HepG2 (cell line): Measurements from ENCODE around the gene TBC1D20. TPM values are rescaled to one million over a fixed set of nuclear protein-coding genes. Genes with fewer than 3 reads are reported as not detected.

Experiments used
- ARHGAP35 ChIP-seq: sonication (generic); formaldehyde crosslinking; IDR thresholded peaks from 2 replicates; pipeline ENCODE4 v1.9.0; 2022; ENCODE audit warnings: mild to moderate bottlenecking, inconsistent platforms, moderate library complexity, missing genetic modification reagents, borderline replicate concordance
- ATF3 ChIP-seq: sonication (generic); formaldehyde crosslinking; IDR thresholded peaks from 2 replicates; pipeline ENCODE4 v1.4.0; 2020; ENCODE audit warnings: missing genetic modification reagents
- HDAC1 ChIP-seq: sonication (generic); formaldehyde crosslinking; IDR thresholded peaks from 2 replicates; pipeline ENCODE4 v1.5.1; 2020; ENCODE audit warnings: mild to moderate bottlenecking, missing genetic modification reagents
- HDAC6 ChIP-seq: fragments of 200-600 bp; sonication (generic); IDR thresholded peaks from 2 replicates; pipeline ENCODE4 v1.7.0; 2017; ENCODE audit warnings: mild to moderate bottlenecking, antibody characterized with exemption, low read length, low read depth
- IRF1 ChIP-seq: sonication (generic); formaldehyde crosslinking; IDR thresholded peaks from 2 replicates; pipeline ENCODE4 v1.4.0; 2020; ENCODE audit warnings: low read depth, mild to moderate bottlenecking, missing genetic modification reagents
- IRX3 ChIP-seq: sonication (generic); formaldehyde crosslinking; IDR thresholded peaks from 2 replicates; pipeline ENCODE4 v1.8.1; 2023; ENCODE audit warnings: mild to moderate bottlenecking, low read depth, missing genetic modification reagents, borderline replicate concordance
- NFIC ChIP-seq: IDR thresholded peaks from 2 replicates; pipeline ENCODE4 v1.6.1; 2012; ENCODE audit warnings: mild to moderate bottlenecking, low read length, inconsistent platforms
- NFYB ChIP-seq: sonication (generic); formaldehyde crosslinking; IDR thresholded peaks from 2 replicates; pipeline ENCODE4 v1.4.0; 2020; ENCODE audit warnings: missing genetic modification reagents
- REL ChIP-seq: sonication (generic); formaldehyde crosslinking; conservative IDR thresholded peaks from 2 replicates; pipeline ENCODE4 v1.8.0; 2022; ENCODE audit warnings: mild to moderate bottlenecking, missing genetic modification reagents, moderate library complexity
- SPEN ChIP-seq: sonication (generic); formaldehyde crosslinking; IDR thresholded peaks from 2 replicates; pipeline ENCODE4 v1.5.1; 2020; ENCODE audit warnings: low read depth, mild to moderate bottlenecking, missing genetic modification reagents
- ZFP1 ChIP-seq: IDR thresholded peaks from 2 replicates; pipeline ENCODE4 v1.6.1; 2016
- ZNF687 ChIP-seq: sonication (generic); formaldehyde crosslinking; IDR thresholded peaks from 2 replicates; pipeline ENCODE4 v1.5.1; 2020; ENCODE audit warnings: mild to moderate bottlenecking, missing genetic modification reagents, moderate library complexity
- polyA plus RNA-seq, 8 experiments: library from polyadenylated mRNA; depleted of rRNA in 3 of 8; stranded (reverse) in 7 of 8; unstranded in 1 of 8; fragments of >200 nt; fragmentation: Illumina TruSeq in 4 of 8; extraction: Trizol in 4 of 8; gene quantifications; 2 replicates each; pipeline versions ENCODE4 v1.2.1 to v1.2.3, GENCODE V29; 2011 to 2016; ENCODE audit warnings: low read depth in 4 of 8, missing spikeins in 1 of 8, mixed read lengths in 1 of 8; ENCODE audit not compliant: insufficient read depth in 1 of 8
- total RNA-seq, 5 experiments: library from RNA; depleted of rRNA; stranded (reverse); fragments of >200 nt; fragmentation: Illumina TruSeq; extraction: Trizol; gene quantifications; 2 replicates each; pipeline ENCODE4 v1.2.3, GENCODE V29; 2016; ENCODE audit warnings: low read depth in 1 of 5
- TF ChIP-seq, protein P1 (sequence below): IDR thresholded peaks from 2 replicates; pipeline ENCODE4 v1.6.1; 2012; ENCODE audit warnings: low read length, improper control_type of control experiment
- TF ChIP-seq, protein P2 (sequence below): sonication (generic); formaldehyde crosslinking; IDR thresholded peaks from 2 replicates; pipeline ENCODE4 v1.5.1; 2020; ENCODE audit warnings: missing genetic modification reagents, mild to moderate bottlenecking, borderline replicate concordance
- TF ChIP-seq, protein P3 (sequence below): sonication (generic); formaldehyde crosslinking; IDR thresholded peaks from 2 replicates; pipeline ENCODE4 v1.5.1; 2020; ENCODE audit warnings: missing genetic modification reagents, mild to moderate bottlenecking, borderline replicate concordance
- TF ChIP-seq, protein P4 (sequence below): sonication (generic); formaldehyde crosslinking; IDR thresholded peaks from 2 replicates; pipeline ENCODE4 v1.4.0; 2020; ENCODE audit warnings: mild to moderate bottlenecking, missing genetic modification reagents

TBC1D20 gene
- total and polyA plus RNA-seq, 2 of the 13 experiments (the other 11 are each of a cell fraction or from before 2014, with no cell fraction given), result 36.6 to 47.1 TPM

- TF ChIP-seq, protein P1, sequence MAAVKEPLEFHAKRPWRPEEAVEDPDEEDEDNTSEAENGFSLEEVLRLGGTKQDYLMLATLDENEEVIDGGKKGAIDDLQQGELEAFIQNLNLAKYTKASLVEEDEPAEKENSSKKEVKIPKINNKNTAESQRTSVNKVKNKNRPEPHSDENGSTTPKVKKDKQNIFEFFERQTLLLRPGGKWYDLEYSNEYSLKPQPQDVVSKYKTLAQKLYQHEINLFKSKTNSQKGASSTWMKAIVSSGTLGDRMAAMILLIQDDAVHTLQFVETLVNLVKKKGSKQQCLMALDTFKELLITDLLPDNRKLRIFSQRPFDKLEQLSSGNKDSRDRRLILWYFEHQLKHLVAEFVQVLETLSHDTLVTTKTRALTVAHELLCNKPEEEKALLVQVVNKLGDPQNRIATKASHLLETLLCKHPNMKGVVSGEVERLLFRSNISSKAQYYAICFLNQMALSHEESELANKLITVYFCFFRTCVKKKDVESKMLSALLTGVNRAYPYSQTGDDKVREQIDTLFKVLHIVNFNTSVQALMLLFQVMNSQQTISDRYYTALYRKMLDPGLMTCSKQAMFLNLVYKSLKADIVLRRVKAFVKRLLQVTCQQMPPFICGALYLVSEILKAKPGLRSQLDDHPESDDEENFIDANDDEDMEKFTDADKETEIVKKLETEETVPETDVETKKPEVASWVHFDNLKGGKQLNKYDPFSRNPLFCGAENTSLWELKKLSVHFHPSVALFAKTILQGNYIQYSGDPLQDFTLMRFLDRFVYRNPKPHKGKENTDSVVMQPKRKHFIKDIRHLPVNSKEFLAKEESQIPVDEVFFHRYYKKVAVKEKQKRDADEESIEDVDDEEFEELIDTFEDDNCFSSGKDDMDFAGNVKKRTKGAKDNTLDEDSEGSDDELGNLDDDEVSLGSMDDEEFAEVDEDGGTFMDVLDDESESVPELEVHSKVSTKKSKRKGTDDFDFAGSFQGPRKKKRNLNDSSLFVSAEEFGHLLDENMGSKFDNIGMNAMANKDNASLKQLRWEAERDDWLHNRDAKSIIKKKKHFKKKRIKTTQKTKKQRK, result no peak
- TF ChIP-seq HDAC1 (CRISPR knock-in tag), result no peak
- no peak for TF ChIP-seq SPEN
- TF ChIP-seq, protein P2, sequence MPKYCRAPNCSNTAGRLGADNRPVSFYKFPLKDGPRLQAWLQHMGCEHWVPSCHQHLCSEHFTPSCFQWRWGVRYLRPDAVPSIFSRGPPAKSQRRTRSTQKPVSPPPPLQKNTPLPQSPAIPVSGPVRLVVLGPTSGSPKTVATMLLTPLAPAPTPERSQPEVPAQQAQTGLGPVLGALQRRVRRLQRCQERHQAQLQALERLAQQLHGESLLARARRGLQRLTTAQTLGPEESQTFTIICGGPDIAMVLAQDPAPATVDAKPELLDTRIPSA, result no peak
- TF ChIP-seq ZFP1 (CRISPR knock-in tag), result no peak
- no peak for TF ChIP-seq REL (CRISPR knock-in tag)
- TF ChIP-seq NFYB (CRISPR knock-in tag), result no peak
- no peak for TF ChIP-seq IRX3 (CRISPR knock-in tag)
- no peak for TF ChIP-seq HDAC6
- TF ChIP-seq ATF3, result no peak
- peak; percentile 42 for TF ChIP-seq ZNF687 (CRISPR knock-in tag)
- TF ChIP-seq NFIC, result no peak
- no peak for TF ChIP-seq ARHGAP35 (CRISPR knock-in tag)
- TF ChIP-seq, protein P3, sequence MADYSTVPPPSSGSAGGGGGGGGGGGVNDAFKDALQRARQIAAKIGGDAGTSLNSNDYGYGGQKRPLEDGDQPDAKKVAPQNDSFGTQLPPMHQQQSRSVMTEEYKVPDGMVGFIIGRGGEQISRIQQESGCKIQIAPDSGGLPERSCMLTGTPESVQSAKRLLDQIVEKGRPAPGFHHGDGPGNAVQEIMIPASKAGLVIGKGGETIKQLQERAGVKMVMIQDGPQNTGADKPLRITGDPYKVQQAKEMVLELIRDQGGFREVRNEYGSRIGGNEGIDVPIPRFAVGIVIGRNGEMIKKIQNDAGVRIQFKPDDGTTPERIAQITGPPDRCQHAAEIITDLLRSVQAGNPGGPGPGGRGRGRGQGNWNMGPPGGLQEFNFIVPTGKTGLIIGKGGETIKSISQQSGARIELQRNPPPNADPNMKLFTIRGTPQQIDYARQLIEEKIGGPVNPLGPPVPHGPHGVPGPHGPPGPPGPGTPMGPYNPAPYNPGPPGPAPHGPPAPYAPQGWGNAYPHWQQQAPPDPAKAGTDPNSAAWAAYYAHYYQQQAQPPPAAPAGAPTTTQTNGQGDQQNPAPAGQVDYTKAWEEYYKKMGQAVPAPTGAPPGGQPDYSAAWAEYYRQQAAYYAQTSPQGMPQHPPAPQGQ (CRISPR knock-in tag), result no peak
- TF ChIP-seq, protein P4, sequence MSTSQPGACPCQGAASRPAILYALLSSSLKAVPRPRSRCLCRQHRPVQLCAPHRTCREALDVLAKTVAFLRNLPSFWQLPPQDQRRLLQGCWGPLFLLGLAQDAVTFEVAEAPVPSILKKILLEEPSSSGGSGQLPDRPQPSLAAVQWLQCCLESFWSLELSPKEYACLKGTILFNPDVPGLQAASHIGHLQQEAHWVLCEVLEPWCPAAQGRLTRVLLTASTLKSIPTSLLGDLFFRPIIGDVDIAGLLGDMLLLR (CRISPR knock-in tag), result 0 out of 2 replicates have a peak, but pooled peaks have one; percentile 19
- no peak for TF ChIP-seq IRF1
These were observed 27.5 kb downstream of the TBC1D20 start (continued) for GRCh38 chr20:434661-435419.
